GM10266 (cell line): ENCODE results near the gene SIVA1.

Experiments
- DNase-seq: peaks from one replicate; pipeline ENCODE4 v3.0.0; 2012; ENCODE audit errors: extremely low spot score
- TF ChIP-seq, protein P1 (sequence below): IDR thresholded peaks from 2 replicates; pipeline ENCODE4 v1.5.1; 2012; ENCODE audit warnings: mild to moderate bottlenecking, low read depth; ENCODE audit not compliant: control insufficient read depth, insufficient read depth; ENCODE audit errors: missing control alignments

SIVA1 gene

DNA sequence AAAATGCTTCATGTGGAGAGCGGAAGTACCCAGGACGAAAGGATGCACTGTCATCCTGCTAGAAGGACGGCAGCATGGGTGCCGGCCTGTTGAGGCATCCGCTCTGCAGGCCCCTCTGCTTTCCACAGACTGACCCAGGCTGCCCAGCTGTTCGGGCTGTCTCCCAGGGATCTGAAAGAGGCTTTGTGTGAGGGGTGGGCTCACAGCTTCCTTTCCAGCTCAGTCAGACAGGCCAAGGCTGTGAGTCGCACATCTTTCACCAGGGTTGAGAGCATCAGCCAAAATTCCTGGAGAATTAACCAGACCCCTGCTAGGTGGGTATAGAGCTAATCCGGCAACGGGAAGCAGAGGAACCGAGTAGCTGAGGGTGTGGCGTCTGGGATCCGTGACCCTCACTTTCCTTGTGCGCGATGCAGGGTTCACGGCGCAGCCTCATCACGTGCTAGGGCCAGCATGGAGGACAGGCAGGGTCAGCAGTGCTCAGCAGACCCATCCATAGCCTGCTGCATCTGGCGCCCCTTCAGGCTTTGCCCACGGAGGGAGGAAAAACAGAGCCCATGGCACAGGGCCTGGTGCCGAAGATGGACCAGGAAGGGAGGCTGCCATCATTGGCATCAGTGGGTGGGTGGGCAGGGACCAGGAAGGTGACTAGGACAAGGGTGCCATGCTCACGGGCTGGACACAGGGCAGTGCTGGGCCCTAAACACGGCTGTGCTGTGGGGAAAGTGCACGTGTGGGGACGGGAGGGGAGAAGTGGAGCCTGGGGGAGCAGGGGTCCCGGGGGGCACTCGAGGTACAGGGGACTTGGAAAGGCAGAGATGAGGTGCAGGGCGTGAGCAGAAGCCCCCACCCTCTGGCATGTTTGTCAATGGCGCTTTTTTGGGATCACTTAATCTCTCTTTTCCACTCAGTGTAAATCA lies 9.2 kb upstream of the SIVA1 start:
- TF ChIP-seq, protein P1, sequence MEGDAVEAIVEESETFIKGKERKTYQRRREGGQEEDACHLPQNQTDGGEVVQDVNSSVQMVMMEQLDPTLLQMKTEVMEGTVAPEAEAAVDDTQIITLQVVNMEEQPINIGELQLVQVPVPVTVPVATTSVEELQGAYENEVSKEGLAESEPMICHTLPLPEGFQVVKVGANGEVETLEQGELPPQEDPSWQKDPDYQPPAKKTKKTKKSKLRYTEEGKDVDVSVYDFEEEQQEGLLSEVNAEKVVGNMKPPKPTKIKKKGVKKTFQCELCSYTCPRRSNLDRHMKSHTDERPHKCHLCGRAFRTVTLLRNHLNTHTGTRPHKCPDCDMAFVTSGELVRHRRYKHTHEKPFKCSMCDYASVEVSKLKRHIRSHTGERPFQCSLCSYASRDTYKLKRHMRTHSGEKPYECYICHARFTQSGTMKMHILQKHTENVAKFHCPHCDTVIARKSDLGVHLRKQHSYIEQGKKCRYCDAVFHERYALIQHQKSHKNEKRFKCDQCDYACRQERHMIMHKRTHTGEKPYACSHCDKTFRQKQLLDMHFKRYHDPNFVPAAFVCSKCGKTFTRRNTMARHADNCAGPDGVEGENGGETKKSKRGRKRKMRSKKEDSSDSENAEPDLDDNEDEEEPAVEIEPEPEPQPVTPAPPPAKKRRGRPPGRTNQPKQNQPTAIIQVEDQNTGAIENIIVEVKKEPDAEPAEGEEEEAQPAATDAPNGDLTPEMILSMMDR: no peak
- no peak for DNase-seq

DNA sequence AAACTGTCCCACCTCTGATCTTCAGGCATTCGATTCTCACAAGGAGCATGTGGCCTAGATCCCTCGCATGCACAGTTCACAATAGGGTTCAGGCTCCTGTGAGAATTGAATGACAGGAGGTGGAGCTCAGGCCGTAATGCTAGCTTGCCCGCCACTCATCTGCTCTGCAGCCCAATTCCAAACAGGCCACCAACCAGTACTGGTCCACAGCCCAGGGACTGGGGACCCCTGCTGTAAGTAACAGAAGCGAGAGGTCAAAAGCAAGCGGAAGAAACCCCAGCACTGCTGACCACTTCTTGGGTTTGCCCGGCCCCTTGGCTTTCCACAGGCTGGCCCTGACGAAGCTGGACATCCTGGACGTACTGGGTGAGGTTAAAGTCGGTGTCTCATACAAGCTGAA lies 8.5 kb upstream of the SIVA1 start:
- TF ChIP-seq, protein P1: no peak
- no peak for DNase-seq

DNA sequence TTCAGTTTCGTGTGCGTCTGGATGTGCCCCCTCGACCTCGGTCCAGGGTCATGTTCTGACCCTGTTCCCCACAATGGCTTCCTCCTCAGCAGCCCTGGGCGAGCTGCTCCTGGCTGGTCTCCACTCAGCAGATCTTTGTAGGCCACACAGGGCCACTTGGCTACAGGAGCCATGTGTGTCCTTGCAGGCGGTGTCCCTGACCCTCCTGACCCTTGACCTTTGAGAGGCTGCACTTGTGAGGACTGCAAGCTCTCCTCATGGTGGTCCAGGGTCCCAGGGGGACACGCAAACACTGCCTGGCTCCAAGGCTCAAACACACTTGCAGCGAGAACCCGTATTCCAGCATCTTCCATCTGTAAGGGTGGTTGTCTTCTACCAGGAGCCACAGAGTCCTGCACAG lies 7.5 kb upstream of the SIVA1 start:
- no peak for DNase-seq
- TF ChIP-seq, protein P1: no peak

DNA sequence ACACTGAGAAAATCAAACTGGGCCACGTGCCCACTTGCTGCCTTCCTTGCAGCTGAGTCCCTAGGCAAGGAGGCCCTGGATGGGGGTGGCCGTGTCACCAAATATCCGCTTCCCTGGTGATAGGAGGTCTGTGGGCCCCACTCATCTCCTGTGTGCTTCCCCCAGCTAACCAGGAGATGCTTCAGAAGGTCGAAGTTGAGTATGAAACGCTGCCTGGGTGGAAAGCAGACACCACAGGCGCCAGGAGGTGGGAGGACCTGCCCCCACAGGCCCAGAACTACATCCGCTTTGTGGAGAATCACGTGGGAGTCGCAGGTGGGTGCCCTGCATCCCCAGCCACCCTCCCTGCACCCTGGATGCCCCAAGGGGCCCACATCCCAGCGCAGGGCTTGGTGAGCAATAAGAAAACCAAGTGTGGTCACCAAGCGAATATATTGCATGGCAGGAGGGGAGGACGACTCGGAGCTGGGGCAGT lies 6.8 kb upstream of the SIVA1 start:
- TF ChIP-seq, protein P1: no peak

DNA sequence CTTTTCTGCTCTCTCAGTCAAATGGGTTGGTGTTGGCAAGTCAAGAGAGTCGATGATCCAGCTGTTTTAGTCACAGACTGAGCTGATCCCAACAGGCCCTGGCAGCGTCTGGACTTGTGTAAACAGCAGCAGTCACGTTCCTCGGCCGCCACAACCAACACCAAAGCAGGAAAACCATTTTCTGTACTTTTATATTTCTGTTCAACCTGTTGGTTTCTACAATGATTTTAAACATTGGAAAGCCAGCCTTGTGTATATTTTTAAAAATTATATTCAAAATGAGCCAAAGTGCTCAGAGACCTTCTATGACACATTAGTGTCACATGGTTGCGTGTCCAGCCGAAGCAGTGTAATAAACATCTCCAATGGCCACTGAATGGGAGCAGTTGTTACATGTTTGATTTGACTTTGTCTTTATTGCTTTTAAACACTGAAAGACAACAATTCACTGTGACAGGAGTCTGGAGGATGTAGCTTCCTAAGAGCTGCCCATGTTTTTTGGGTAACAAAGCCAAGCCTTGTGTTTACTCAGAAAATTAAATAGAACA lies 5.9 kb upstream of the SIVA1 start:
- no peak for DNase-seq
- TF ChIP-seq, protein P1: no peak

More for the DNA sequence above, 6.8 kb upstream of the SIVA1 start:
- no peak for DNase-seq

DNA sequence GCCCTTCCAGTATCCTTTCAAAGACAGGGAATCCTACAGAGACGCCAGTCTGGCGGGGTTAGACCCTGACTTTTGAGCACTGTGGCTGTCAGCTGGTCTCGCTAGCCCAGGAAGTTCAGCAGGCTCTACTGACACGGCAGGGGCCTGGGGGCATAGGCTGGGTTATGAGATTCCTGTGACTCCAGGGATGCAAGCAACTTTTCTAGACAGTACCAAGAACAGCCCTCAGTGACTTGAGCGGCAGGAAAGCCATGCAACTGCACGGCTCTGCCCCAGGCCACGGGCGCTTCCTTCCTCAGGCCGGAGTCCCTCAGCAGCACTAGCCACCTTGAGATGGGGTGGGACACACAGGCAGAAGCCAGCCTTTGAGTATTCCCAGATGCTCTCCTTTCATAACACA lies 5.1 kb upstream of the SIVA1 start:
- no peak for DNase-seq
- TF ChIP-seq, protein P1: no peak
